Neural cell (in vitro differentiated cells): ENCODE data around the gene STARD13.
A peak's percentile ranks its signal among the peaks of the same experiment; 100 is the strongest.

Experiments
- EP300 ChIP-seq: fragments of 450-650 bp; conservative IDR thresholded peaks from 2 replicates; pipeline ENCODE4 v1.6.1; 2014; ENCODE audit warnings: antibody characterized with exemption, mild to moderate bottlenecking, moderate library complexity; ENCODE audit not compliant: poor library complexity, severe bottlenecking
- EZH2 ChIP-seq: fragments of 200-600, 300-800 bp; shearing (Covaris generic), sonication (generic); IDR thresholded peaks from 2 replicates; pipeline ENCODE4 v1.6.1; 2014; ENCODE audit warnings: antibody characterized with exemption, low read length, borderline replicate concordance, mild to moderate bottlenecking; ENCODE audit not compliant: insufficient read depth, poor library complexity, severe bottlenecking
- POLR2AphosphoS5 ChIP-seq: IDR thresholded peaks from 2 replicates; pipeline ENCODE4 v1.6.1; 2012
- RAD21 ChIP-seq: fragments of 450-650 bp; conservative IDR thresholded peaks from 2 replicates; pipeline ENCODE4 v1.6.1; 2014; ENCODE audit warnings: antibody characterized with exemption, mild to moderate bottlenecking, moderate library complexity
- SMC3 ChIP-seq: fragments of 450-650 bp; conservative IDR thresholded peaks from 2 replicates; pipeline ENCODE4 v1.6.1; 2014; ENCODE audit warnings: antibody characterized with exemption, mild to moderate bottlenecking, moderate library complexity; ENCODE audit not compliant: poor library complexity
- TF ChIP-seq, protein P1 (sequence below): IDR thresholded peaks from 2 replicates; pipeline ENCODE4 v1.6.1; 2012; ENCODE audit warnings: borderline replicate concordance
- TF ChIP-seq, protein P2 (sequence below): fragments of 450-650 bp; IDR thresholded peaks from 2 replicates; pipeline ENCODE4 v1.5.1; 2014; ENCODE audit warnings: antibody characterized with exemption, mild to moderate bottlenecking, moderate library complexity; ENCODE audit not compliant: poor library complexity, severe bottlenecking

GRCh38 chr13:33272531-33273124 is 12.9 kb downstream of the STARD13 start:
- TF ChIP-seq EZH2 (no peak), POLR2AphosphoS5 (peak; percentile 12), RAD21 (no peak), EP300 (no peak), SMC3 (no peak)
- TF ChIP-seq, protein P1, sequence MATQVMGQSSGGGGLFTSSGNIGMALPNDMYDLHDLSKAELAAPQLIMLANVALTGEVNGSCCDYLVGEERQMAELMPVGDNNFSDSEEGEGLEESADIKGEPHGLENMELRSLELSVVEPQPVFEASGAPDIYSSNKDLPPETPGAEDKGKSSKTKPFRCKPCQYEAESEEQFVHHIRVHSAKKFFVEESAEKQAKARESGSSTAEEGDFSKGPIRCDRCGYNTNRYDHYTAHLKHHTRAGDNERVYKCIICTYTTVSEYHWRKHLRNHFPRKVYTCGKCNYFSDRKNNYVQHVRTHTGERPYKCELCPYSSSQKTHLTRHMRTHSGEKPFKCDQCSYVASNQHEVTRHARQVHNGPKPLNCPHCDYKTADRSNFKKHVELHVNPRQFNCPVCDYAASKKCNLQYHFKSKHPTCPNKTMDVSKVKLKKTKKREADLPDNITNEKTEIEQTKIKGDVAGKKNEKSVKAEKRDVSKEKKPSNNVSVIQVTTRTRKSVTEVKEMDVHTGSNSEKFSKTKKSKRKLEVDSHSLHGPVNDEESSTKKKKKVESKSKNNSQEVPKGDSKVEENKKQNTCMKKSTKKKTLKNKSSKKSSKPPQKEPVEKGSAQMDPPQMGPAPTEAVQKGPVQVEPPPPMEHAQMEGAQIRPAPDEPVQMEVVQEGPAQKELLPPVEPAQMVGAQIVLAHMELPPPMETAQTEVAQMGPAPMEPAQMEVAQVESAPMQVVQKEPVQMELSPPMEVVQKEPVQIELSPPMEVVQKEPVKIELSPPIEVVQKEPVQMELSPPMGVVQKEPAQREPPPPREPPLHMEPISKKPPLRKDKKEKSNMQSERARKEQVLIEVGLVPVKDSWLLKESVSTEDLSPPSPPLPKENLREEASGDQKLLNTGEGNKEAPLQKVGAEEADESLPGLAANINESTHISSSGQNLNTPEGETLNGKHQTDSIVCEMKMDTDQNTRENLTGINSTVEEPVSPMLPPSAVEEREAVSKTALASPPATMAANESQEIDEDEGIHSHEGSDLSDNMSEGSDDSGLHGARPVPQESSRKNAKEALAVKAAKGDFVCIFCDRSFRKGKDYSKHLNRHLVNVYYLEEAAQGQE = peak; percentile 99
- TF ChIP-seq, protein P2, sequence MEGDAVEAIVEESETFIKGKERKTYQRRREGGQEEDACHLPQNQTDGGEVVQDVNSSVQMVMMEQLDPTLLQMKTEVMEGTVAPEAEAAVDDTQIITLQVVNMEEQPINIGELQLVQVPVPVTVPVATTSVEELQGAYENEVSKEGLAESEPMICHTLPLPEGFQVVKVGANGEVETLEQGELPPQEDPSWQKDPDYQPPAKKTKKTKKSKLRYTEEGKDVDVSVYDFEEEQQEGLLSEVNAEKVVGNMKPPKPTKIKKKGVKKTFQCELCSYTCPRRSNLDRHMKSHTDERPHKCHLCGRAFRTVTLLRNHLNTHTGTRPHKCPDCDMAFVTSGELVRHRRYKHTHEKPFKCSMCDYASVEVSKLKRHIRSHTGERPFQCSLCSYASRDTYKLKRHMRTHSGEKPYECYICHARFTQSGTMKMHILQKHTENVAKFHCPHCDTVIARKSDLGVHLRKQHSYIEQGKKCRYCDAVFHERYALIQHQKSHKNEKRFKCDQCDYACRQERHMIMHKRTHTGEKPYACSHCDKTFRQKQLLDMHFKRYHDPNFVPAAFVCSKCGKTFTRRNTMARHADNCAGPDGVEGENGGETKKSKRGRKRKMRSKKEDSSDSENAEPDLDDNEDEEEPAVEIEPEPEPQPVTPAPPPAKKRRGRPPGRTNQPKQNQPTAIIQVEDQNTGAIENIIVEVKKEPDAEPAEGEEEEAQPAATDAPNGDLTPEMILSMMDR = no peak
